K562 (cell line): ENCODE data around the gene ALOX12B. TPM values are rescaled to one million over a fixed set of nuclear protein-coding genes. Genes with fewer than 3 reads are reported as not detected.

Experiments
- ATAC-seq: fragments of 200-7000 bp; cut with Tn5 transposase; 3 replicates; pipeline ENCODE4 v1.9.1; 2020; ENCODE audit warnings: moderate library complexity
- BruUV-seq: library from RNA; stranded (reverse); fragments of 400-500 nt; replicated peaks from 2 replicates; lab custom pipeline; 2021; lab: Mats Ljungman, UMichigan
- CTCF ChIA-PET: fragments of 300-600 bp; formaldehyde crosslinking; extraction: SDS; loops from one replicate; lab custom pipeline; 2021; ENCODE audit warnings: low intra/inter-chr PET ratio; lab: Yijun Ruan, JAX
- POLR2A ChIA-PET: fragments of 300-600, 350-650 bp; sonication (Branson Sonifier 250); formaldehyde crosslinking; extraction: SDS; loops from one replicate; lab custom pipeline; 2021; ENCODE audit warnings: antibody characterized with exemption, inconsistent platforms; lab: Yijun Ruan, JAX
- DNase-seq, 4 experiments: peaks; one replicate each; pipeline versions ENCODE4 v3.0.0 to v3.0.0-alpha.2; 2011 to 2018; ENCODE audit warnings: low spot score in 3 of 4, mixed read lengths in 3 of 4; ENCODE audit errors: extremely low read depth in 1 of 4
- FAIRE-seq: peaks from 2 replicates; lab custom pipeline; 2011; peaks lifted over from hg19 to GRCh38; lab: Jason Lieb, UNC
- H2AFZ ChIP-seq: 2 replicates; pipeline ENCODE4 v1.6.0; 2011; ENCODE audit warnings: low read depth, low read length, control low read depth, inconsistent platforms
- H3K27ac ChIP-seq: fragments of 200-600 bp; 3 replicates; pipeline ENCODE4 v1.8.0; 2011; ENCODE audit warnings: low read depth, mild to moderate bottlenecking, control low read depth, inconsistent platforms, low read length, moderate library complexity, mixed read lengths; ENCODE audit errors: extremely low read depth
- H3K27me3 ChIP-seq, 2 experiments: fragments of 300-600 bp in 1 of 2; 2 replicates in 1 of 2; 3 replicates in 1 of 2; pipeline versions ENCODE4 v1.6.0 to v1.8.0; 2011; ENCODE audit warnings: inconsistent platforms in 2 of 2, low read length in 2 of 2, mild to moderate bottlenecking in 1 of 2, mixed read lengths in 1 of 2, moderate library complexity in 1 of 2; ENCODE audit not compliant: control insufficient read depth in 2 of 2, insufficient read depth in 2 of 2
- H3K36me3 ChIP-seq: fragments of 300-600 bp; 3 replicates; pipeline ENCODE4 v1.8.0; 2011; ENCODE audit warnings: mild to moderate bottlenecking, low read length, inconsistent platforms; ENCODE audit not compliant: control insufficient read depth, insufficient read depth
- H3K4me1 ChIP-seq, 2 experiments: fragments of 200-600 bp in 1 of 2; replicated peaks in 1 of 2; 2 replicates in 1 of 2; 3 replicates in 1 of 2; pipeline versions ENCODE4 v1.5.1 to v1.8.0; 2011; ENCODE audit warnings: inconsistent platforms in 2 of 2, low read length in 2 of 2, mild to moderate bottlenecking in 1 of 2, mixed read lengths in 1 of 2, moderate library complexity in 1 of 2; ENCODE audit not compliant: control insufficient read depth in 2 of 2, insufficient read depth in 2 of 2
- H3K4me2 ChIP-seq: 2 replicates; pipeline ENCODE4 v1.6.1; 2011; ENCODE audit warnings: low read length, control low read depth, inconsistent platforms, mixed read lengths; ENCODE audit not compliant: insufficient read depth
- H3K4me3 ChIP-seq: fragments of 200-600 bp; sonication (generic), shearing (Covaris generic); 2 replicates; pipeline ENCODE4 v1.5.1; 2016; ENCODE audit warnings: control low read depth, inconsistent platforms
- H3K79me2 ChIP-seq: fragments of 200-600 bp; 3 replicates; pipeline ENCODE4 v1.8.0; 2011; ENCODE audit warnings: low read length, inconsistent platforms; ENCODE audit not compliant: control insufficient read depth, insufficient read depth
- H3K9ac ChIP-seq, 2 experiments: 2 replicates each; pipeline versions ENCODE4 v1.6.0 to v1.6.1; 2011; ENCODE audit warnings: low read depth in 2 of 2, low read length in 2 of 2, control low read depth in 1 of 2, inconsistent platforms in 1 of 2, mild to moderate bottlenecking in 1 of 2, mixed read lengths in 1 of 2; ENCODE audit not compliant: insufficient read depth in 1 of 2
- H3K9me1 ChIP-seq: one replicate; pipeline ENCODE4 v1.6.0; 2011; ENCODE audit warnings: inconsistent platforms, mild to moderate bottlenecking, low read length, moderate library complexity; ENCODE audit not compliant: control insufficient read depth, insufficient read depth
- H3K9me3 ChIP-seq: replicated peaks from 2 replicates; pipeline ENCODE4 v1.5.1; 2011; ENCODE audit warnings: low read depth, low read length, inconsistent platforms; ENCODE audit not compliant: control insufficient read depth, insufficient read depth
- H4K20me1 ChIP-seq: replicated peaks from 2 replicates; pipeline ENCODE4 v1.6.1; 2011; ENCODE audit warnings: low read length, inconsistent platforms, mixed read lengths; ENCODE audit not compliant: control insufficient read depth, insufficient read depth
- ARID3B ChIP-seq: fragments of 250-450 bp; sonication (Bioruptor Pico); IDR thresholded peaks from 2 replicates; pipeline ENCODE4 v1.4.0; 2020; ENCODE audit warnings: borderline replicate concordance
- ATF3 ChIP-seq, 2 experiments: fragments of 450-650 bp in 1 of 2; sonication (generic) in 1 of 2; formaldehyde crosslinking in 1 of 2; IDR thresholded peaks in 1 of 2; conservative IDR thresholded peaks in 1 of 2; 2 replicates each; pipeline versions ENCODE4 v1.6.1 to v1.8.1; 2016 to 2023; ENCODE audit warnings: mild to moderate bottlenecking in 2 of 2, moderate library complexity in 2 of 2, inconsistent platforms in 1 of 2, missing genetic modification reagents in 1 of 2
- ERF ChIP-seq: fragments of 450-650 bp; formaldehyde crosslinking; IDR thresholded peaks from 2 replicates; pipeline ENCODE4 v1.4.0; 2020; ENCODE audit warnings: mild to moderate bottlenecking, mixed read lengths
- GATAD2A ChIP-seq: fragments of 450-650 bp; IDR thresholded peaks from 2 replicates; pipeline ENCODE4 v1.6.1; 2017
- HDAC6 ChIP-seq: IDR thresholded peaks from 2 replicates; pipeline ENCODE4 v1.6.1; 2012; ENCODE audit warnings: low read depth, mild to moderate bottlenecking, control low read depth, inconsistent platforms, low read length, moderate library complexity
- HOMEZ ChIP-seq: fragments of 250-450 bp; sonication (Bioruptor Pico); IDR thresholded peaks from 2 replicates; pipeline ENCODE4 v1.4.0; 2020; ENCODE audit warnings: mild to moderate bottlenecking, moderate library complexity
- NRF1 ChIP-seq, 2 experiments: fragments of 450-650 bp; IDR thresholded peaks in 1 of 2; conservative IDR thresholded peaks in 1 of 2; 2 replicates each; pipeline ENCODE4 v1.6.1; 2014; ENCODE audit warnings: mild to moderate bottlenecking in 2 of 2
- SP2 ChIP-seq: IDR thresholded peaks from 2 replicates; pipeline ENCODE4 v1.6.1; 2011; ENCODE audit warnings: mild to moderate bottlenecking, low read depth, low read length, moderate library complexity; ENCODE audit not compliant: poor library complexity, severe bottlenecking; ENCODE audit errors: extremely low read depth
- SRSF1 ChIP-seq: fragments of 200-400 bp; formaldehyde crosslinking; IDR thresholded peaks from 2 replicates; pipeline ENCODE4 v1.6.1; 2017; ENCODE audit warnings: mild to moderate bottlenecking, low read depth, low read length, moderate library complexity
- YY1 ChIP-seq, 3 experiments: IDR thresholded peaks; 2 replicates each; pipeline ENCODE4 v1.6.1; 2011; ENCODE audit warnings: low read length in 2 of 3, mild to moderate bottlenecking in 2 of 3, moderate library complexity in 2 of 3, borderline replicate concordance in 1 of 3, control low read depth in 1 of 3, low read depth in 1 of 3; ENCODE audit not compliant: insufficient read depth in 3 of 3, insufficient replicate concordance in 2 of 3, control insufficient read depth in 1 of 3, insufficient read length in 1 of 3; ENCODE audit errors: extremely low read depth in 1 of 3
- ZBTB33 ChIP-seq: sonication (generic); formaldehyde crosslinking; IDR thresholded peaks from 2 replicates; pipeline ENCODE4 v1.8.1; 2023; ENCODE audit warnings: mild to moderate bottlenecking, missing genetic modification reagents
- ZKSCAN1 ChIP-seq: fragments of 150-350 bp; IDR thresholded peaks from 2 replicates; pipeline ENCODE4 v1.6.1; 2016; ENCODE audit warnings: low read depth, low read length
- ZNF445 ChIP-seq: fragments of 250-450 bp; sonication (Bioruptor Pico); IDR thresholded peaks from 2 replicates; pipeline ENCODE4 v1.4.0; 2020; ENCODE audit warnings: low read depth, mild to moderate bottlenecking, moderate library complexity
- ZNF707 ChIP-seq: fragments of 250-450 bp; sonication (Bioruptor Pico); conservative IDR thresholded peaks from 2 replicates; pipeline ENCODE4 v1.8.0; 2022; ENCODE audit warnings: inconsistent platforms, mild to moderate bottlenecking, moderate library complexity
- WGBS: fragments of 100-300 bp; shearing (Covaris generic); methylation state at CpG from one replicate; pipeline ENCODE4 v1.1.6; 2016; ENCODE audit warnings: low coverage, mixed read lengths; ENCODE audit not compliant: insufficient coverage; ENCODE audit errors: missing lambda C conversion rate; 5-methylcytosine and 5-hydroxymethylcytosine counted together
- in situ Hi-C: fragments of 300-500 bp; cut with MboI; formaldehyde crosslinking; loops from 4 replicates; pipeline ENCODE4 v1.15.0; 2018; ENCODE audit warnings: inconsistent platforms, mixed read lengths
- intact Hi-C: fragments of 100-400 bp; cut with micrococcal nuclease; formaldehyde crosslinking; loops from 2 replicates; pipeline ENCODE4 v1.14.2; 2022
- polyA plus RNA-seq, 8 experiments: library from polyadenylated mRNA; depleted of rRNA in 4 of 8; stranded (reverse) in 5 of 8; unstranded in 3 of 8; fragments of >200 nt; fragmentation: Nextera tagmentation in 2 of 8; fragmentation: Illumina TruSeq in 1 of 8; extraction: Ambion mirVana in 2 of 8; extraction: Trizol in 1 of 8; gene quantifications; 2 replicates each; pipeline versions ENCODE4 v1.2.1 to v1.2.3, GENCODE V29; 2011 to 2014; ENCODE audit warnings: inconsistent platforms in 1 of 8, missing spikeins in 1 of 8
- total RNA-seq, 7 experiments: library from RNA; depleted of rRNA in 6 of 7; stranded (reverse); fragments of >200 nt in 6 of 7; fragmentation: Illumina TruSeq in 2 of 7; extraction: Trizol in 2 of 7; gene quantifications; 2 replicates each; pipeline versions ENCODE4 v1.2.1 to v1.2.3, GENCODE V29; 2011 to 2021; ENCODE audit warnings: low replicate concordance in 1 of 7

Gene ALOX12B
- total and polyA plus RNA-seq, 9 of the 15 experiments (the other 6 are each of a cell fraction or from before 2014, with no cell fraction given), result not detected

GRCh38 chr17:8100763-8101162 is 13.2 kb upstream of the ALOX12B start (continued):
- TF ChIP-seq ATF3 (IDR thresholded peaks at IDR 0.05) (no peak), ATF3 (CRISPR knock-in tag; conservative IDR thresholded peaks at IDR 0.05) (no peak), SP2 (no peak)

GRCh38 chr17:8100111-8100510 is 12.6 kb upstream of the ALOX12B start:
- Histone ChIP-seq H3K9me3 (no peaks in the 10 kb centered on the region), H3K4me2 (no peak overlapping the region), H2AFZ (no peak overlapping the region), H3K79me2 (no peaks in the 10 kb centered on the region), H3K27ac (no peak overlapping the region), H3K36me3 (no peaks in the 10 kb centered on the region), H3K9ac (no peak overlapping the region), H3K4me3 (no peak overlapping the region), H3K27me3 (no peaks in the 10 kb centered on the region), H3K4me1 (no peaks in the 10 kb centered on the region; a peak in 1 of 5 replicates), H3K9me1 (no peaks in the 10 kb centered on the region), H4K20me1 (no peaks in the 10 kb centered on the region)
- in situ Hi-C loops (no loop called here), intact Hi-C loops (no loop called here)
- DNase-seq (no peak), FAIRE-seq (no peak), ATAC-seq (no peak)
- ChIA-PET CTCF (no interaction called here), POLR2A (interaction anchor here (0.6 kb wide), 1 partner anchor 788 kb away, joined by 3 read pairs; no protein-coding TSS in a partner anchor)
- BruUV-seq, result no TSS peak
- whole genome bisulfite sequencing, result no CpG with 5 or more reads among the region's 2 CpGs
- no peak for TF ChIP-seq HOMEZ (CRISPR knock-in tag)
- TF ChIP-seq GATAD2A, result no peak
- no peak for TF ChIP-seq ZKSCAN1
- no peak for TF ChIP-seq ZNF707 (CRISPR knock-in tag)
- TF ChIP-seq ZNF445 (CRISPR knock-in tag), result no peak
- no peak for TF ChIP-seq HDAC6
- no peak for TF ChIP-seq ARID3B (CRISPR knock-in tag)
- TF ChIP-seq YY1 (IDR thresholded peaks at IDR 0.05; ENCODE audit: borderline replicate concordance in 1 of 3, control insufficient read depth in 1 of 3, extremely low read depth in 1 of 3, insufficient read depth in 3 of 3, insufficient read length in 1 of 3, insufficient replicate concordance in 2 of 3, low read depth in 1 of 3, low read length in 2 of 3), result no peak
- TF ChIP-seq NRF1 (conservative IDR thresholded peaks at IDR 0.05 in 1 of 2, IDR thresholded peaks at IDR 0.05 in 1 of 2), result no peak
- no peak for TF ChIP-seq SRSF1
- no peak for TF ChIP-seq ERF
- no peak for TF ChIP-seq ZBTB33 (CRISPR knock-in tag)
